Naive thymus-derived CD4-positive, alpha-beta T cell (primary cell): ENCODE data around the gene ZNF683. TPM values are rescaled to one million over a fixed set of nuclear protein-coding genes. Genes with fewer than 3 reads are reported as not detected.
A peak's percentile ranks its signal among the peaks of the same experiment; 100 is the strongest.

Experiments used
- ATAC-seq: fragments of 150-1000 bp; cut with Tn5 transposase; 2 replicates; pipeline ENCODE4 v1.10.0; 2021; ENCODE audit warnings: mild to moderate bottlenecking, moderate library complexity
- CTCF ChIA-PET: fragments of 350-600 bp; sonication (Branson Sonifier 250); formaldehyde crosslinking; loops from one replicate; lab custom pipeline; 2021; ENCODE audit warnings: antibody characterized with exemption; lab: Charles Lee
- POLR2A ChIA-PET: fragments of 350-600 bp; sonication (Branson Sonifier 250); formaldehyde crosslinking; loops from one replicate; lab custom pipeline; 2021; ENCODE audit warnings: antibody characterized with exemption, inconsistent platforms; lab: Charles Lee
- DNase-seq, 9 donors: peaks; one replicate each; pipeline versions ENCODE4 v3.0.0 to v3.0.0-alpha.2; 2020 to 2022; ENCODE audit warnings: mixed read lengths in 1 of 9
- H3K27ac ChIP-seq: one replicate; pipeline ENCODE4 v1.7.0; 2013; ENCODE audit warnings: mild to moderate bottlenecking, low read depth, low read length, moderate library complexity
- H3K27me3 ChIP-seq, 2 donors: one replicate each; pipeline ENCODE4 v1.7.0; 2013; ENCODE audit warnings: low read length in 2 of 2, mild to moderate bottlenecking in 2 of 2, moderate library complexity in 2 of 2; ENCODE audit not compliant: control insufficient read depth in 2 of 2, insufficient read depth in 2 of 2
- H3K36me3 ChIP-seq, 3 experiments: 1 replicate in 2 of 3; 2 replicates in 1 of 3; pipeline ENCODE4 v1.7.0; 2013; ENCODE audit warnings: low read length in 3 of 3, mild to moderate bottlenecking in 3 of 3, moderate library complexity in 1 of 3; ENCODE audit not compliant: insufficient read depth in 3 of 3, control insufficient read depth in 2 of 3
- H3K4me1 ChIP-seq, 2 donors: one replicate each; pipeline ENCODE4 v1.7.0; 2013; ENCODE audit warnings: low read length in 2 of 2, mild to moderate bottlenecking in 2 of 2, moderate library complexity in 1 of 2; ENCODE audit not compliant: control insufficient read depth in 2 of 2, insufficient read depth in 2 of 2
- H3K4me3 ChIP-seq: 2 replicates; pipeline ENCODE4 v1.7.0; 2013; ENCODE audit warnings: mild to moderate bottlenecking, low read length
- H3K9me3 ChIP-seq, 3 experiments: 1 replicate in 2 of 3; 2 replicates in 1 of 3; pipeline ENCODE4 v1.7.0; 2013; ENCODE audit warnings: low read length in 3 of 3; ENCODE audit not compliant: control insufficient read depth in 2 of 3
- H3K27ac Mint-ChIP-seq, 9 donors: one replicate each; pipeline ENCODE4 v1.8.0; 2020 to 2022; ENCODE audit warnings: mixed read lengths in 9 of 9, mild to moderate bottlenecking in 8 of 9, moderate library complexity in 5 of 9, inconsistent platforms in 2 of 9
- H3K27me3 Mint-ChIP-seq, 5 donors: one replicate each; pipeline ENCODE4 v1.8.0; 2021 to 2022; ENCODE audit warnings: mixed read lengths in 5 of 5, mild to moderate bottlenecking in 1 of 5
- H3K36me3 Mint-ChIP-seq, 5 donors: one replicate each; pipeline ENCODE4 v1.8.0; 2020 to 2022; ENCODE audit warnings: mixed read lengths in 5 of 5, mild to moderate bottlenecking in 3 of 5, inconsistent platforms in 1 of 5
- H3K4me1 Mint-ChIP-seq, 7 donors: one replicate each; pipeline ENCODE4 v1.8.0; 2020 to 2022; ENCODE audit warnings: mixed read lengths in 7 of 7, mild to moderate bottlenecking in 3 of 7, inconsistent platforms in 1 of 7
- H3K4me3 Mint-ChIP-seq, 10 donors: one replicate each; pipeline ENCODE4 v1.8.0; 2020 to 2022; ENCODE audit warnings: mild to moderate bottlenecking in 10 of 10, mixed read lengths in 10 of 10, moderate library complexity in 6 of 10, inconsistent platforms in 2 of 10
- H3K9me3 Mint-ChIP-seq, 11 donors: one replicate each; pipeline ENCODE4 v1.8.0; 2020 to 2022; ENCODE audit warnings: mixed read lengths in 11 of 11, mild to moderate bottlenecking in 4 of 11, inconsistent platforms in 1 of 11, moderate library complexity in 1 of 11
- intact Hi-C, 2 donors: fragments of 100-400 bp; cut with micrococcal nuclease; formaldehyde crosslinking; loops; one replicate each; pipeline ENCODE4 v1.15.1; 2023
- polyA plus RNA-seq, 2 donors: library from polyadenylated mRNA; unstranded; fragments of 300-500 nt; fragmentation: Illumina TruSeq; gene quantifications; one replicate each; pipeline ENCODE4 v1.2.3, GENCODE V29; 2021
- total RNA-seq, 6 experiments: library from RNA in 5 of 6; stranded (reverse) in 5 of 6; gene quantifications; 1 replicate in 5 of 6; 2 replicates in 1 of 6; pipeline ENCODE4 v1.2.3 and lab custom pipeline; 2021 to 2026

The ZNF683 gene
- total and polyA plus RNA-seq, 7 experiments from 2014 or later, result 0.22 to 6.3 (median 0.51) TPM; not detected in 4

- DNase-seq (no peak), ATAC-seq (no peak)
- Histone ChIP-seq H3K4me3 (no peak overlapping the region), H3K27ac (no peak overlapping the region), H3K36me3 (no peaks in the 10 kb centered on the region), H3K9me3 (no peaks in the 10 kb centered on the region), H3K27me3 (no peaks in the 10 kb centered on the region), H3K4me1 (peaks cover 82 to 83% of the 10 kb centered on the region in 2 donors)
- Mint-ChIP-seq H3K9me3 (peaks cover 0 to 10% (median 1%) of the 10 kb centered on the region in 11 donors), H3K4me1 (peaks cover 77 to 92% (median 86%) of the 10 kb centered on the region in 7 donors), H3K27ac (peak overlapping the region in 8 of 9 donors; percentile 49 to 93 (median 79)), H3K27me3 (no peaks in the 10 kb centered on the region), H3K4me3 (peak overlapping the region in 9 of 10 donors; percentile 14 to 80 (median 62)), H3K36me3 (peaks cover 0 to 21% (median 0%) of the 10 kb centered on the region in 5 donors)
- intact Hi-C loops, result no loop called here
- ChIA-PET POLR2A (interaction anchor here (0.9 to 4.2 kb wide), 7 partner anchors 11 to 94 kb away, joined by 3 to 25 read pairs (median 7); partner anchors contain the start of genes CD52 and SH3BGRL3), CTCF (interaction anchor here (0.6 to 2.5 kb wide), 11 partner anchors 10 to 1543 kb away, joined by 3 to 21 read pairs (median 5); no protein-coding TSS in a partner anchor)
These were observed 1.2 kb upstream of the ZNF683 start for GRCh38 chr1:26373789-26374188.

DNA sequence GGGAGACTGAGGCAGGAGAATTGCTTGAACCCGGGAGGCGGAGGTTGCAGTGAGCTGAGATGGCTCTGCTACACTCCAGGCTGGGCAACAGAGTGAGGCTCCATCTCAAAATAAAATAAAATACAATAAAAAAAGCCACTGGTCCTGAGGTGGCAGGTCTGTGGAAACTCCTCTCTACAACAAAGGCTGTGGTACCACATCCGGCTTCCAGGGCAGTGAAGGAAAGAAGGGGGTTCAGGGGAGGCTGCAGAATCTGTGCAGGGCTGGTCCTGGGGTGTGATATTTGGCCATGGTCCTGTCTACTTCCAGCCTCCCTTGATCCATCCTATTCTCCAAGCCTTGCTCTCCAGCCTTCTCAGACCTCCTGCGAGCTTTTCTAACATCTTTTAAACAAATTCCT, 731 bp upstream of the ZNF683 start:
- H3K36me3 ChIP-seq, result no peaks in the 10 kb centered on the region
- no peak overlapping the region for H3K4me3 ChIP-seq
- peaks cover 75 to 91% (median 83%) of the 10 kb centered on the region in 7 donors for H3K4me1 Mint-ChIP-seq
- no peaks in the 10 kb centered on the region for H3K9me3 ChIP-seq
- ChIA-PET CTCF (interaction anchor here (0.6 to 2.5 kb wide), 10 partner anchors 9 to 1543 kb away, joined by 3 to 21 read pairs (median 4); no protein-coding TSS in a partner anchor), POLR2A (interaction anchor here (0.5 to 4.2 kb wide), 7 partner anchors 10 to 89 kb away, joined by 3 to 25 read pairs (median 3); partner anchors contain the start of gene CD52)
- H3K27ac Mint-ChIP-seq, result peak overlapping the region in 8 of 9 donors; percentile 29 to 93 (median 83)
- peak overlapping the region; percentile 14 to 80 (median 64) for H3K4me3 Mint-ChIP-seq
- peak in 7 of 9 donors; percentile 35 to 64 (median 56) for DNase-seq
- H3K27me3 Mint-ChIP-seq, result no peaks in the 10 kb centered on the region
- H3K27ac ChIP-seq, result no peak overlapping the region
- H3K36me3 Mint-ChIP-seq, result peaks cover 0 to 17% (median 0%) of the 10 kb centered on the region in 5 donors
- H3K9me3 Mint-ChIP-seq, result peaks cover 0 to 11% (median 1%) of the 10 kb centered on the region in 11 donors
- peak; percentile 58 for ATAC-seq
- H3K27me3 ChIP-seq, result no peaks in the 10 kb centered on the region
- intact Hi-C loops, result no loop called here
- peaks cover 78 to 79% of the 10 kb centered on the region in 2 donors for H3K4me1 ChIP-seq

DNA sequence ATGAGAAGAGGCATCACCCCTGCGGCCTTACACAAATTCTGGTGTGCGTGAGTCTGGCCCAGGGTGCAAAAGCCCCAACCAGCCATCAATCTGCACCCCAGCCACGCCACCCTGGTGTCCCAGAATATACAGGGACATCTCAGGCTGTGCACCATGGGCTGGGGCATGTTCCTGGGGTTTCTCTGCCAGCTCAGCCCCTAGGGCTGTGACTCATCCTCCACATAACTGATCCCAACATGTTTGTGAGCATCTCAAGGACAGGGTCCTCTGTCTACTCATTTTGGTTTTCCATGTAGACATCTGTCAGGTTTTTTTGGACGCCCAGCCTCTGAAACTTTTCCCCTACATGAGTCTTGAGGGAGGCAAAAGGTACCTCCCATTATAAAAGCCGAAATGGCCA, 511 bp downstream of the ZNF683 start:
- H3K27ac Mint-ChIP-seq, result peak overlapping the region; percentile 42 to 93 (median 74)
- peaks cover 0 to 11% (median 0%) of the 10 kb centered on the region in 11 donors for H3K9me3 Mint-ChIP-seq
- ChIA-PET CTCF (interaction anchor here (0.6 to 1.1 kb wide), 3 partner anchors 8 to 38 kb away, joined by 3 to 4 read pairs (median 4); no protein-coding TSS in a partner anchor), POLR2A (interaction anchor here (0.6 to 4.2 kb wide), 3 partner anchors 9 to 555 kb away, joined by 3 to 25 read pairs (median 3); no protein-coding TSS in a partner anchor)
- no peak for ATAC-seq
- H3K9me3 ChIP-seq, result no peaks in the 10 kb centered on the region
- peaks cover 62 to 79% (median 73%) of the 10 kb centered on the region in 7 donors for H3K4me1 Mint-ChIP-seq
- H3K36me3 Mint-ChIP-seq, result peaks cover 0 to 17% (median 0%) of the 10 kb centered on the region in 5 donors
- H3K36me3 ChIP-seq, result no peaks in the 10 kb centered on the region
- H3K4me3 Mint-ChIP-seq, result peak overlapping the region in 9 of 10 donors; percentile 15 to 75 (median 56)
- H3K4me3 ChIP-seq, result no peak overlapping the region
- intact Hi-C loops, result no loop called here
- H3K4me1 ChIP-seq, result peaks cover 66 to 73% of the 10 kb centered on the region in 2 donors
- H3K27me3 Mint-ChIP-seq, result peaks cover 0 to 7% (median 0%) of the 10 kb centered on the region in 5 donors
- DNase-seq, result no peak
- H3K27ac ChIP-seq, result no peak overlapping the region
- no peaks in the 10 kb centered on the region for H3K27me3 ChIP-seq

DNA sequence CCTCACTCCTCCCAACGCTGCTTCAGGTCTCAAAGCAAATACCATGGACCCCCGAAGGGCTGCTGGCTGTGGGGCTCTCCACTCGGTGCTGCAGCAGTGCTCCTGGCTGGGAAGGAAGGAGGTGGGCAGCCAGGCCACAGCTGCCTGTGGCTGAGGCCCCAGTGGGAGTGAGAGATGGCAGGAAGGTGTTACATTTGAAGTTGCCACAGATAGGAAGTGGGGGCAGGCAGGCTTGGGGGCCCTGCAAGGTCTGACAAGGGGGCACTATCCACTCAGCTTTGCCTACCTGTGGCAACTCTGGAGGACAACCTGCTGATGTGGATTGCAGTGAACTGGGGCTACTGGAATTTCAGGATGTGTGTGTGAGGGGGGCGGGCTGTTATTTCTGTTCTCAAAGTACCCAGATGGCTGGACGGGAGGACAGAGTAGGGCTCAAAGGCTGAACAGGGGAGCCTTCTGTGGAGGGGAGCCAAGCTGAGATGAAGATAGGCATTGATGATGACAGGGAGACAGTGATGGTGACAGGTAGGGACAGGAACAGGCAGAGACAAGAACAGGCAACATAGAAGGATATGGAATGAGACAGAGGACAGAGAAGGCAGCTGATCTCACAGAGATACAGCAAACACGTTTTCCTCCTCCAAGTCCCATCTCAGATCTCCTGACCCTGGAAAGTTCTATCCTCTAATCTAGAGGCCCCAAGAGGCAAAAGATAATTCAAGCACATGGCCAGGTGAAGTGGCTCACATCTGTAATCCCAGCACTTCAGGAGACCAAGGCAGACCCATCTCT, 1.8 kb downstream of the ZNF683 start:
- peak overlapping the region in 7 of 10 donors; percentile 48 to 68 (median 61) for H3K4me3 Mint-ChIP-seq
- ATAC-seq, result no peak
- Histone ChIP-seq H3K27ac (no peak overlapping the region), H3K4me3 (peak overlapping the region; percentile 26), H3K4me1 (peaks cover 58 to 71% of the 10 kb centered on the region in 2 donors), H3K36me3 (no peaks in the 10 kb centered on the region), H3K9me3 (no peaks in the 10 kb centered on the region), H3K27me3 (no peaks in the 10 kb centered on the region)
- peaks cover 0 to 12% (median 0%) of the 10 kb centered on the region in 5 donors for H3K36me3 Mint-ChIP-seq
- POLR2A ChIA-PET, result interaction anchor here (0.9 to 1.8 kb wide), 6 partner anchors 8 to 87 kb away, joined by 3 to 7 read pairs (median 4); partner anchors contain the start of gene CD52
- CTCF ChIA-PET, result interaction anchor here (0.9 to 1.1 kb wide), 2 partner anchors 7 to 12 kb away, joined by 4 read pairs; no protein-coding TSS in a partner anchor
- no peak for DNase-seq
- H3K9me3 Mint-ChIP-seq, result peaks cover 0 to 9% (median 0%) of the 10 kb centered on the region in 11 donors
- peaks cover 0 to 7% (median 0%) of the 10 kb centered on the region in 5 donors for H3K27me3 Mint-ChIP-seq
- H3K4me1 Mint-ChIP-seq, result peaks cover 54 to 66% (median 62%) of the 10 kb centered on the region in 7 donors
- H3K27ac Mint-ChIP-seq, result peak overlapping the region in 8 of 9 donors; percentile 27 to 89 (median 69)
- intact Hi-C loops, result no loop called here

DNA sequence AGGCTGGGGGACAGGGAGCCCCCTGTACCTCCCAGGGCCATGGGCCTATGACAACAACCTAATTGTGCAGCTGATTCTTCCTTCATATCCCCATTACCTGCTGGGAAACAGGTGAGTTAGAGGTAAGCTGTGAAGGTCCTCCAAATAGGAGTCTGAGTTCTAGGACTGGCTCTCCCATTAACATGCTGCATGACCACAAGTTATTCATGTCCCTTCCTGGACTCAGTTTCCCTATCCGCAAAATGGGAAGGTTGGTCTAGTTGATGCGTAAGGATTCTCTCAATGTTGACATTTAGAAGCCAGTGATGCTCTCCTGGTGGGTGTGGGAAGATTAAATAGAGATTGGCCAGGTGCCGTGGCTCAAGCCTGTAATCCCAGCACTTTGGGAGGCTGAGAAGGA, 4.1 kb downstream of the ZNF683 start:
- peaks cover 41 to 56% (median 50%) of the 10 kb centered on the region in 7 donors for H3K4me1 Mint-ChIP-seq

GRCh38 chr1:26368006-26368405, 4.5 kb downstream of the ZNF683 start:
- peaks cover 0 to 17% (median 0%) of the 10 kb centered on the region in 5 donors for H3K27me3 Mint-ChIP-seq
- H3K4me3 Mint-ChIP-seq, result no peak overlapping the region
- Histone ChIP-seq H3K4me3 (no peak overlapping the region), H3K4me1 (peaks cover 46 to 58% of the 10 kb centered on the region in 2 donors), H3K27ac (no peak overlapping the region), H3K9me3 (no peaks in the 10 kb centered on the region), H3K36me3 (no peaks in the 10 kb centered on the region), H3K27me3 (no peaks in the 10 kb centered on the region)
- CTCF ChIA-PET, result interaction anchor here (0.5 to 1.7 kb wide), 3 partner anchors 10 to 37 kb away, joined by 3 to 6 read pairs (median 5); no protein-coding TSS in a partner anchor
- DNase-seq (no peak), ATAC-seq (no peak)
- intact Hi-C loops, result no loop called here
- H3K4me1 Mint-ChIP-seq, result peaks cover 37 to 56% (median 51%) of the 10 kb centered on the region in 7 donors
- H3K27ac Mint-ChIP-seq, result peak overlapping the region in 2 of 9 donors; percentile 33 to 42
- POLR2A ChIA-PET, result no interaction called here
- H3K36me3 Mint-ChIP-seq, result peaks cover 0 to 12% (median 0%) of the 10 kb centered on the region in 5 donors
- H3K9me3 Mint-ChIP-seq, result peaks cover 0 to 9% (median 0%) of the 10 kb centered on the region in 11 donors

More for the DNA sequence above, 4.1 kb downstream of the ZNF683 start:
- Mint-ChIP-seq H3K4me3 (no peak overlapping the region), H3K27ac (peak overlapping the region in 1 of 9 donors; percentile 42), H3K36me3 (peaks cover 0 to 12% (median 0%) of the 10 kb centered on the region in 5 donors), H3K9me3 (peaks cover 0 to 9% (median 0%) of the 10 kb centered on the region in 11 donors), H3K27me3 (peaks cover 0 to 17% (median 0%) of the 10 kb centered on the region in 5 donors)
- Histone ChIP-seq H3K27me3 (no peaks in the 10 kb centered on the region), H3K27ac (no peak overlapping the region), H3K4me1 (peaks cover 44 to 58% of the 10 kb centered on the region in 2 donors), H3K9me3 (no peaks in the 10 kb centered on the region), H3K4me3 (no peak overlapping the region), H3K36me3 (no peaks in the 10 kb centered on the region)
- ATAC-seq (no peak), DNase-seq (no peak)
- intact Hi-C loops, result no loop called here
- CTCF ChIA-PET, result interaction anchor here (0.5 to 1.7 kb wide), 2 partner anchors 10 to 37 kb away, joined by 3 to 6 read pairs; no protein-coding TSS in a partner anchor
- POLR2A ChIA-PET, result no interaction called here
